Common myeloid progenitor, CD34-positive (primary cell): ENCODE measurements around the gene FIBCD1.

Source experiments
- CTCF ChIA-PET: fragments of 350-600 bp; sonication (Branson Sonifier 250); formaldehyde crosslinking; loops from one replicate; lab custom pipeline; 2021; ENCODE audit warnings: antibody characterized with exemption; lab: Charles Lee
- POLR2A ChIA-PET: fragments of 350-600 bp; sonication (Branson Sonifier 250); formaldehyde crosslinking; loops from one replicate; lab custom pipeline; 2021; ENCODE audit warnings: antibody characterized with exemption; lab: Charles Lee
- DNase-seq, 3 donors: peaks; one replicate each; pipeline versions ENCODE4 v3.0.0 to v3.0.0-alpha.2; 2013
- H3K27ac ChIP-seq, 2 experiments: 1 replicate in 1 of 2; 2 replicates in 1 of 2; pipeline ENCODE4 v1.7.0; 2013; ENCODE audit warnings: inconsistent platforms in 2 of 2, low read length in 2 of 2, mild to moderate bottlenecking in 2 of 2, low read depth in 1 of 2, moderate library complexity in 1 of 2; ENCODE audit not compliant: severe bottlenecking in 2 of 2, insufficient read depth in 1 of 2, poor library complexity in 1 of 2
- H3K27me3 ChIP-seq, 5 experiments: replicated peaks in 2 of 5; 1 replicate in 3 of 5; 2 replicates in 2 of 5; pipeline versions ENCODE4 v1.6.1 to v1.7.0; 2013; ENCODE audit warnings: low read length in 4 of 5, mild to moderate bottlenecking in 2 of 5, moderate library complexity in 2 of 5, inconsistent platforms in 1 of 5; ENCODE audit not compliant: insufficient read depth in 5 of 5, control insufficient read depth in 4 of 5
- H3K36me3 ChIP-seq, 4 experiments: 1 replicate in 2 of 4; 2 replicates in 2 of 4; pipeline versions ENCODE4 v1.6.1 to v1.7.0; 2013; ENCODE audit warnings: low read length in 3 of 4, control low read depth in 1 of 4, mild to moderate bottlenecking in 1 of 4; ENCODE audit not compliant: control insufficient read depth in 4 of 4, insufficient read depth in 4 of 4
- H3K4me1 ChIP-seq, 4 experiments: 1 replicate in 3 of 4; 2 replicates in 1 of 4; pipeline versions ENCODE4 v1.6.1 to v1.7.1; 2013; ENCODE audit warnings: low read length in 3 of 4, mild to moderate bottlenecking in 3 of 4, control low read depth in 1 of 4, inconsistent platforms in 1 of 4, moderate library complexity in 1 of 4; ENCODE audit not compliant: control insufficient read depth in 4 of 4, insufficient read depth in 4 of 4; ENCODE audit errors: control extremely low read depth in 1 of 4
- H3K4me3 ChIP-seq, 7 experiments: 1 replicate in 4 of 7; 2 replicates in 3 of 7; pipeline versions ENCODE4 v1.5.1 to v1.7.0; 2013; ENCODE audit warnings: mild to moderate bottlenecking in 7 of 7, low read length in 6 of 7, moderate library complexity in 6 of 7, inconsistent platforms in 2 of 7, low read depth in 2 of 7, control low read depth in 1 of 7; ENCODE audit not compliant: insufficient read depth in 4 of 7, control insufficient read depth in 1 of 7; ENCODE audit errors: extremely low read depth in 1 of 7
- H3K9me3 ChIP-seq, 5 experiments: 1 replicate in 4 of 5; 2 replicates in 1 of 5; pipeline versions ENCODE4 v1.6.1 to v1.7.1; 2013; ENCODE audit warnings: low read length in 4 of 5, mild to moderate bottlenecking in 2 of 5, inconsistent platforms in 1 of 5, low read depth in 1 of 5, moderate library complexity in 1 of 5; ENCODE audit not compliant: control insufficient read depth in 4 of 5, insufficient read depth in 2 of 5; ENCODE audit errors: control extremely low read depth in 1 of 5
- WGBS: methylation state at CpG from one replicate; pipeline ENCODE4 v1.1.5; 2013; ENCODE audit not compliant: insufficient coverage; 5-methylcytosine and 5-hydroxymethylcytosine counted together

The FIBCD1 gene

GRCh38 chr9:130918101-130918825, 20.8 kb downstream of the FIBCD1 start:
- no peaks in the 10 kb centered on the region for H3K9me3 ChIP-seq
- H3K27ac ChIP-seq: no peak overlapping the region
- POLR2A ChIA-PET: interaction anchor here (0.6 kb wide), 1 partner anchor 1189 kb away, joined by 3 read pairs; no protein-coding TSS in a partner anchor
- no peak for DNase-seq
- H3K27me3 ChIP-seq: peaks cover 0 to 64% (median 15%) of the 10 kb centered on the region in 5 experiments
- no peaks in the 10 kb centered on the region for H3K4me1 ChIP-seq
- 78% methylated on average over 7 of the region's 9 CpGs for WGBS
- no peaks in the 10 kb centered on the region for H3K36me3 ChIP-seq
- no peak overlapping the region for H3K4me3 ChIP-seq
- CTCF ChIA-PET: interaction anchor here (0.8 to 1.0 kb wide), 3 partner anchors 51 to 79 kb away, joined by 3 to 4 read pairs (median 3); no protein-coding TSS in a partner anchor

- Histone ChIP-seq H3K4me3 (no peak overlapping the region), H3K27ac (no peak overlapping the region), H3K9me3 (no peaks in the 10 kb centered on the region), H3K27me3 (peaks cover 0 to 59% (median 13%) of the 10 kb centered on the region in 5 experiments), H3K4me1 (no peaks in the 10 kb centered on the region), H3K36me3 (no peaks in the 10 kb centered on the region)
- DNase-seq: no peak
- ChIA-PET CTCF (interaction anchor here (0.8 to 1.0 kb wide), 2 partner anchors 50 to 80 kb away, joined by 3 to 4 read pairs; no protein-coding TSS in a partner anchor), POLR2A (no interaction called here)
- WGBS: 84% methylated on average over 32 of the region's 34 CpGs
Observed at GRCh38 chr9:130917168-130917960, 21.7 kb downstream of the FIBCD1 start.

GRCh38 chr9:130915096-130915447, 24.0 kb downstream of the FIBCD1 start:
- H3K36me3 ChIP-seq: no peaks in the 10 kb centered on the region
- H3K27me3 ChIP-seq: peaks cover 0 to 40% (median 7%) of the 10 kb centered on the region in 5 experiments
- H3K4me1 ChIP-seq: no peaks in the 10 kb centered on the region
- no peaks in the 10 kb centered on the region for H3K9me3 ChIP-seq
- H3K27ac ChIP-seq: no peak overlapping the region
- POLR2A ChIA-PET: no interaction called here
- no peak for DNase-seq
- CTCF ChIA-PET: no interaction called here
- H3K4me3 ChIP-seq: no peak overlapping the region
- WGBS: 90% methylated on average over 8 of the region's 8 CpGs

- H3K4me1 ChIP-seq: no peaks in the 10 kb centered on the region
- no peak for DNase-seq
- H3K27ac ChIP-seq: no peak overlapping the region
- ChIA-PET CTCF (no interaction called here), POLR2A (no interaction called here)
- H3K27me3 ChIP-seq: peaks cover 0 to 38% (median 7%) of the 10 kb centered on the region in 5 experiments
- no peaks in the 10 kb centered on the region for H3K36me3 ChIP-seq
- WGBS: 79% methylated on average over 23 of the region's 24 CpGs
- H3K4me3 ChIP-seq: no peak overlapping the region
- H3K9me3 ChIP-seq: no peaks in the 10 kb centered on the region
Observed at GRCh38 chr9:130914417-130915095, 24.5 kb downstream of the FIBCD1 start.

GRCh38 chr9:130913599-130914416, 25.2 kb downstream of the FIBCD1 start:
- peaks cover 0 to 31% (median 7%) of the 10 kb centered on the region in 5 experiments for H3K27me3 ChIP-seq
- H3K9me3 ChIP-seq: no peaks in the 10 kb centered on the region
- no peak for DNase-seq
- ChIA-PET CTCF (interaction anchor here (0.5 to 1.4 kb wide), 2 partner anchors 19 to 703 kb away, joined by 3 to 4 read pairs; no protein-coding TSS in a partner anchor), POLR2A (no interaction called here)
- no peaks in the 10 kb centered on the region for H3K36me3 ChIP-seq
- no peak overlapping the region for H3K27ac ChIP-seq
- H3K4me3 ChIP-seq: no peak overlapping the region
- WGBS: 86% methylated on average over 23 of the region's 23 CpGs
- no peaks in the 10 kb centered on the region for H3K4me1 ChIP-seq

GRCh38 chr9:130912932-130913598, 26.0 kb downstream of the FIBCD1 start:
- DNase-seq: no peak
- H3K27ac ChIP-seq: no peak overlapping the region
- H3K9me3 ChIP-seq: no peaks in the 10 kb centered on the region
- H3K36me3 ChIP-seq: no peaks in the 10 kb centered on the region
- H3K4me1 ChIP-seq: peaks cover 0 to 6% (median 3%) of the 10 kb centered on the region in 4 experiments
- POLR2A ChIA-PET: no interaction called here
- H3K4me3 ChIP-seq: no peak overlapping the region
- peaks cover 0 to 23% (median 4%) of the 10 kb centered on the region in 5 experiments for H3K27me3 ChIP-seq
- CTCF ChIA-PET: interaction anchor here (0.5 to 1.4 kb wide), 2 partner anchors 19 to 703 kb away, joined by 3 to 4 read pairs; no protein-coding TSS in a partner anchor
- WGBS: 88% methylated on average over 36 of the region's 38 CpGs
